HepG2 (cell line): ENCODE data around the gene NOXO1. TPM values are rescaled to one million over a fixed set of nuclear protein-coding genes. Genes with fewer than 3 reads are reported as not detected.

Experiments
- ATAC-seq: fragments of 200-7000 bp; cut with Tn5 transposase; 3 replicates; pipeline ENCODE4 v1.9.1; 2020; ENCODE audit warnings: mild to moderate bottlenecking, moderate library complexity
- BruUV-seq: library from RNA; stranded (reverse); fragments of 400-500 nt; replicated peaks from 2 replicates; lab custom pipeline; 2021; lab: Mats Ljungman, UMichigan
- CTCF ChIA-PET: fragments of 300-600 bp; formaldehyde crosslinking; extraction: SDS; loops from one replicate; lab custom pipeline; 2021; ENCODE audit warnings: low total read pairs, inconsistent platforms, low intra/inter-chr PET ratio; lab: Yijun Ruan, JAX
- POLR2A ChIA-PET: fragments of 350-600 bp; sonication (Branson Sonifier 250); formaldehyde crosslinking; loops from one replicate; lab custom pipeline; 2020; ENCODE audit warnings: antibody characterized with exemption, inconsistent platforms; lab: Yijun Ruan, JAX
- DNase-seq: peaks from one replicate; pipeline ENCODE4 v3.0.0-alpha.2; 2015; ENCODE audit warnings: low spot score
- FAIRE-seq: peaks from 3 replicates; lab custom pipeline; 2011; peaks lifted over from hg19 to GRCh38; lab: Jason Lieb, UNC
- H2AFZ ChIP-seq: one replicate; pipeline ENCODE4 v1.6.1; 2011; ENCODE audit warnings: low read length, inconsistent platforms
- H3K27ac ChIP-seq: fragments of 300-600 bp; 3 replicates; pipeline ENCODE4 v1.8.0; 2011; ENCODE audit warnings: mixed run types, mild to moderate bottlenecking, mixed read lengths, low read length, inconsistent platforms; ENCODE audit not compliant: insufficient read depth; ENCODE audit errors: extremely low read length
- H3K27me3 ChIP-seq, 2 experiments: fragments of 200-600 bp in 1 of 2; 2 replicates in 1 of 2; 3 replicates in 1 of 2; pipeline versions ENCODE4 v1.6.0 to v1.8.0; 2011; ENCODE audit warnings: low read length in 2 of 2, mild to moderate bottlenecking in 2 of 2, moderate library complexity in 2 of 2, inconsistent platforms in 1 of 2; ENCODE audit not compliant: insufficient read depth in 2 of 2, control insufficient read depth in 1 of 2
- H3K36me3 ChIP-seq, 2 experiments: fragments of 200-600 bp in 1 of 2; replicated peaks in 1 of 2; 2 replicates in 1 of 2; 3 replicates in 1 of 2; pipeline versions ENCODE4 v1.5.1 to v1.8.0; 2011; ENCODE audit warnings: low read length in 2 of 2, inconsistent platforms in 1 of 2; ENCODE audit not compliant: insufficient read depth in 2 of 2, control insufficient read depth in 1 of 2
- H3K4me1 ChIP-seq: 2 replicates; pipeline ENCODE4 v1.5.1; 2012; ENCODE audit warnings: low read length, inconsistent platforms; ENCODE audit not compliant: insufficient read depth
- H3K4me2 ChIP-seq: 2 replicates; pipeline ENCODE4 v1.6.0; 2011; ENCODE audit warnings: low read depth, low read length, inconsistent platforms
- H3K4me3 ChIP-seq, 3 experiments: fragments of 200-600 bp in 1 of 3; sonication (generic), shearing (Covaris generic) in 1 of 3; replicated peaks in 1 of 3; 2 replicates each; pipeline ENCODE4 v1.5.1; 2011 to 2016; ENCODE audit warnings: low read length in 3 of 3, inconsistent platforms in 2 of 3, low read depth in 2 of 3, mild to moderate bottlenecking in 2 of 3, control low read depth in 1 of 3, mixed read lengths in 1 of 3; ENCODE audit not compliant: insufficient read depth in 1 of 3
- H3K79me2 ChIP-seq: one replicate; pipeline ENCODE4 v1.6.1; 2011; ENCODE audit warnings: low read length, inconsistent platforms; ENCODE audit not compliant: insufficient read depth
- H3K9ac ChIP-seq: 2 replicates; pipeline ENCODE4 v1.6.0; 2011; ENCODE audit warnings: mild to moderate bottlenecking, low read depth, low read length, inconsistent platforms; ENCODE audit not compliant: insufficient read depth
- H3K9me3 ChIP-seq: 2 replicates; pipeline ENCODE4 v1.5.1; 2012; ENCODE audit warnings: mild to moderate bottlenecking, low read length
- H4K20me1 ChIP-seq: 2 replicates; pipeline ENCODE4 v1.6.0; 2011; ENCODE audit warnings: inconsistent platforms, mild to moderate bottlenecking, low read length, moderate library complexity; ENCODE audit not compliant: insufficient read depth
- ARID3A ChIP-seq: IDR thresholded peaks from 2 replicates; pipeline ENCODE4 v1.6.1; 2012; ENCODE audit warnings: low read depth, low read length, improper control_type of control experiment
- BHLHE40 ChIP-seq: IDR thresholded peaks from 2 replicates; pipeline ENCODE4 v1.6.1; 2011; ENCODE audit warnings: low read length, improper control_type of control experiment
- BRD4 ChIP-seq: sonication (generic); formaldehyde crosslinking; IDR thresholded peaks from 2 replicates; pipeline ENCODE4 v1.4.0; 2020; ENCODE audit warnings: missing genetic modification reagents
- DBP ChIP-seq: sonication (generic); formaldehyde crosslinking; IDR thresholded peaks from 2 replicates; pipeline ENCODE4 v1.4.0; 2020; ENCODE audit warnings: missing genetic modification reagents; ENCODE audit errors: not compliant biosample characterization
- FLYWCH1 ChIP-seq: sonication (generic); formaldehyde crosslinking; IDR thresholded peaks from 2 replicates; pipeline ENCODE4 v1.8.1; 2023; ENCODE audit warnings: mild to moderate bottlenecking, missing genetic modification reagents
- FOXJ3 ChIP-seq: sonication (generic); formaldehyde crosslinking; IDR thresholded peaks from 2 replicates; pipeline ENCODE4 v1.4.0; 2020; ENCODE audit warnings: missing genetic modification reagents, mild to moderate bottlenecking, borderline replicate concordance
- KAT7 ChIP-seq: IDR thresholded peaks from 2 replicates; pipeline ENCODE4 v1.6.1; 2018; ENCODE audit warnings: borderline replicate concordance, missing compliant biosample characterization
- NBN ChIP-seq: fragments of 450-650 bp; conservative IDR thresholded peaks from 2 replicates; pipeline ENCODE4 v1.6.1; 2017
- NCOA2 ChIP-seq: sonication (generic); formaldehyde crosslinking; IDR thresholded peaks from 2 replicates; pipeline ENCODE4 v1.8.0; 2022; ENCODE audit warnings: inconsistent platforms
- RFXAP ChIP-seq: sonication (generic); formaldehyde crosslinking; IDR thresholded peaks from 2 replicates; pipeline ENCODE4 v1.4.0; 2020; ENCODE audit warnings: missing genetic modification reagents, borderline replicate concordance
- SNAPC5 ChIP-seq: sonication (generic); formaldehyde crosslinking; IDR thresholded peaks from 2 replicates; pipeline ENCODE4 v1.8.1; 2023; ENCODE audit warnings: mild to moderate bottlenecking, missing genetic modification reagents, borderline replicate concordance
- TP53 ChIP-seq: sonication (generic); formaldehyde crosslinking; conservative IDR thresholded peaks from 2 replicates; pipeline ENCODE4 v1.4.0; 2020; ENCODE audit warnings: missing genetic modification reagents
- ZMYM3 ChIP-seq: sonication (generic); formaldehyde crosslinking; IDR thresholded peaks from 2 replicates; pipeline ENCODE4 v1.5.1; 2020; ENCODE audit warnings: mild to moderate bottlenecking, missing genetic modification reagents
- ZNF20 ChIP-seq: sonication (generic); formaldehyde crosslinking; IDR thresholded peaks from 2 replicates; pipeline ENCODE4 v1.4.0; 2020; ENCODE audit warnings: mild to moderate bottlenecking, moderate library complexity, missing genetic modification reagents
- ZNF296 ChIP-seq: sonication (generic); formaldehyde crosslinking; conservative IDR thresholded peaks from 2 replicates; pipeline ENCODE4 v1.5.0; 2020; ENCODE audit warnings: mild to moderate bottlenecking, missing genetic modification reagents
- ZNF607 ChIP-seq: sonication (generic); formaldehyde crosslinking; IDR thresholded peaks from 2 replicates; pipeline ENCODE4 v1.5.1; 2020; ENCODE audit warnings: missing genetic modification reagents, mild to moderate bottlenecking, borderline replicate concordance
- ZNF790 ChIP-seq: sonication (generic); formaldehyde crosslinking; IDR thresholded peaks from 2 replicates; pipeline ENCODE4 v1.8.0; 2022; ENCODE audit warnings: missing genetic modification reagents, mild to moderate bottlenecking, borderline replicate concordance
- WGBS: methylation state at CpG from one replicate; pipeline ENCODE4 v1.1.6; 2017; ENCODE audit warnings: low lambda C conversion rate; 5-methylcytosine and 5-hydroxymethylcytosine counted together
- in situ Hi-C: cut with HindIII; loops from 2 replicates; pipeline ENCODE4 v1.10.0; 2017; ENCODE audit warnings: low pct_unique_long_range_greater_than_20kb; ENCODE audit not compliant: extremely low pct_ligation_motif_present
- intact Hi-C: fragments of 100-400 bp; cut with micrococcal nuclease; formaldehyde crosslinking; loops from one replicate; pipeline ENCODE4 v1.10.0; 2022; ENCODE audit not compliant: unreplicated experiment
- polyA plus RNA-seq, 8 experiments: library from polyadenylated mRNA; depleted of rRNA in 3 of 8; stranded (reverse) in 7 of 8; unstranded in 1 of 8; fragments of >200 nt; fragmentation: Illumina TruSeq in 4 of 8; extraction: Trizol in 4 of 8; gene quantifications; 2 replicates each; pipeline versions ENCODE4 v1.2.1 to v1.2.3, GENCODE V29; 2011 to 2016; ENCODE audit warnings: low read depth in 4 of 8, missing spikeins in 1 of 8, mixed read lengths in 1 of 8; ENCODE audit not compliant: insufficient read depth in 1 of 8
- total RNA-seq, 5 experiments: library from RNA; depleted of rRNA; stranded (reverse); fragments of >200 nt; fragmentation: Illumina TruSeq; extraction: Trizol; gene quantifications; 2 replicates each; pipeline ENCODE4 v1.2.3, GENCODE V29; 2016; ENCODE audit warnings: low read depth in 1 of 5
- TF ChIP-seq, protein P1 (sequence below): sonication (generic); formaldehyde crosslinking; IDR thresholded peaks from 2 replicates; pipeline ENCODE4 v1.8.1; 2023; ENCODE audit warnings: mild to moderate bottlenecking, inconsistent platforms, moderate library complexity, missing genetic modification reagents, borderline replicate concordance
- TF ChIP-seq, protein P2 (sequence below): IDR thresholded peaks from 2 replicates; pipeline ENCODE4 v1.6.1; 2016; ENCODE audit warnings: missing genetic modification reagents, missing compliant biosample characterization

NOXO1 gene
- total and polyA plus RNA-seq, 2 of the 13 experiments (the other 11 are each of a cell fraction or from before 2014, with no cell fraction given): 0.69 to 1.4 TPM

DNA sequence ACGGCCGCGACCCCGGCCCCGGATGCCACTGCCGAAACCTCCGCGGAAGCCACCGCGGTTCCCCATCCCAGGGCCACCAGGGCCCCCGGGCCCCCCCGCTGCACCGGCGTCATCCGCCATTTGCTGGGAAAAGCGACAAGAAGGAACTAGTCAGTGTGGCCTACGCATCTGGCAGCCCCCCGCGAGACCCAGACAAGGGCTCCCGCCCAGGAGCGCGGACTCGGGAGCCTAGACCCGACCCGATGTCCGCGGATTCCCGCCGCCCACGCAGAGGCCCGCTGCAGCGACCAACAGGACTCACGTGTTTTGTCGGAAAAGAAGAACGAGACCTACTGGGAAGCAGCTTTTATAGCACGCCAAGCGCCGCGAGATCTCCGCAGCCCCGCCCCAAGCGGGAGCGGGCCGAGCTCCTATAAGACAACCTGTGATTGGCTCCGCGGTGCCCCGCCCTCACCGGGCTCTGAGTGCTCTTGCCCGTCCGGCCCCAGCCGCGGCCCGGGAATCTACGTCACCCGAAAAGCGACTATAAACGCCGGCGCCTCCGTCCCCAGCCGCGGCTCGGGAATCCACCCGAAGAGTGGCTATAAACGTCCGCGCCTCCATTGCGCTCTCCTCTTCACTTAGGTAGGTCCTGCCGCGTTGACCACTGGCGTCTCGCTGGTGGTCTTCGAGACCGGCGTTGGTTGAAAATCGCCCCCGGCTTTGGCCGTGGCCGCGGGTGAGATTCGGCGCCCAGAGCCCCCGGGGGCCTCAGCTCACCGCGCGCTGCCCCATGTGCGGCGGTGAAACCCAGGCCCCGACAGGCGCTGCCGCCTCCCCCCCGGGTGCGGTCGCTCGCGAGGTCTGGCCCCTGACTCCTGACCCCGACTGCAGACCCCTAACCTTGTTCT is 16.5 kb downstream of the NOXO1 start, which contains the start of gene RPS2:
RPS2 (minus strand) TSS at position 321 of the 890 bp plus-strand sequence; CDS start at position 120, 201 bp downstream.
- DNase-seq: peak; percentile 97
- ATAC-seq: peak; percentile 61
- ChIA-PET CTCF (no interaction called here), POLR2A (interaction anchor here (0.5 to 3.1 kb wide), 55 partner anchors 10 to 537 kb away, joined by 3 to 131 read pairs (median 6); partner anchors contain the start of genes ECI1, EME2, FAHD1 and GFER)
- Histone ChIP-seq H3K4me2 (peak within 1 kb of the TSS; percentile 100), H3K27me3 (no peaks in the 10 kb centered on the region; a peak in 1 of 5 replicates), H3K27ac (peak within 1 kb of the TSS; percentile 88), H2AFZ (no peak within 1 kb of the TSS), H4K20me1 (peaks cover 34% of the 10 kb centered on the region), H3K36me3 (peaks cover 3 to 19% of the 10 kb centered on the region in 2 experiments; a peak in 3 of 5 replicates), H3K4me1 (peaks cover 44% of the 10 kb centered on the region), H3K9me3 (no peaks in the 10 kb centered on the region), H3K4me3 (peak within 1 kb of the TSS; percentile 84 to 94 (median 92)), H3K9ac (peak within 1 kb of the TSS; percentile 96), H3K79me2 (peaks cover 40% of the 10 kb centered on the region)
- peak; percentile 90 for FAIRE-seq
- no TSS peak for BruUV-seq
- in situ Hi-C loops: no loop called here
- WGBS: 0% methylated on average over 5 of the region's 97 CpGs
- intact Hi-C loops: no loop called here
- TF ChIP-seq NCOA2: peak; percentile 50; the same call in 1 of the 2 replicates
- TF ChIP-seq SNAPC5 (CRISPR knock-in tag): 0 out of 2 replicates have a peak, but pooled peaks have one; percentile 13
- no peak for TF ChIP-seq NBN
- TF ChIP-seq, protein P1, sequence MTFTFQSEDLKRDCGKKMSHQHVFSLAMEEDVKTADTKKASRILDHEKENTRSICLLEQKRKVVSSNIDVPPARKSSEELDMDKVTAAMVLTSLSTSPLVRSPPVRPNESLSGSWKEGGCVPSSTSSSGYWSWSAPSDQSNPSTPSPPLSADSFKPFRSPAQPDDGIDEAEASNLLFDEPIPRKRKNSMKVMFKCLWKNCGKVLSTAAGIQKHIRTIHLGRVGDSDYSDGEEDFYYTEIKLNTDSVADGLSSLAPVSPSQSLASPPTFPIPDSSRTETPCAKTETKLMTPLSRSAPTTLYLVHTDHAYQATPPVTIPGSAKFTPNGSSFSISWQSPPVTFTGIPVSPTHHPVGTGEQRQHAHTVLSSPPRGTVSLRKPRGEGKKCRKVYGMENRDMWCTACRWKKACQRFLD (CRISPR knock-in tag): no peak
- TF ChIP-seq ZNF20 (CRISPR knock-in tag): 0 out of 2 replicates have a peak, but pooled peaks have one; percentile 31
- TF ChIP-seq FOXJ3 (CRISPR knock-in tag): no peak; the same call in 1 of the 2 replicates
- peak; percentile 73 for TF ChIP-seq ZNF607 (CRISPR knock-in tag)
- TF ChIP-seq ARID3A: no peak
- no peak for TF ChIP-seq DBP
- TF ChIP-seq, protein P2, sequence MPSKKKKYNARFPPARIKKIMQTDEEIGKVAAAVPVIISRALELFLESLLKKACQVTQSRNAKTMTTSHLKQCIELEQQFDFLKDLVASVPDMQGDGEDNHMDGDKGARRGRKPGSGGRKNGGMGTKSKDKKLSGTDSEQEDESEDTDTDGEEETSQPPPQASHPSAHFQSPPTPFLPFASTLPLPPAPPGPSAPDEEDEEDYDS (CRISPR knock-in tag): peak; percentile 96
- no peak for TF ChIP-seq FLYWCH1 (CRISPR knock-in tag)
- TF ChIP-seq KAT7 (CRISPR knock-in tag): peak; percentile 80; the same call in 1 of the 2 replicates
- TF ChIP-seq ZNF790 (CRISPR knock-in tag): peak; percentile 91; the same call in 1 of the 2 replicates
- peak; percentile 56; the same call in 1 of the 2 replicates for TF ChIP-seq RFXAP (CRISPR knock-in tag)
- TF ChIP-seq BHLHE40: peak; percentile 54; the same call in 1 of the 2 replicates
- peak; percentile 81; the same call in 1 of the 2 replicates for TF ChIP-seq TP53
- TF ChIP-seq ZNF296 (CRISPR knock-in tag): 0 out of 2 replicates have a peak, but pooled peaks have one; percentile 12
- no peak for TF ChIP-seq ZMYM3
- peak; percentile 77 for TF ChIP-seq BRD4
